Myocyte (in vitro differentiated cells): ENCODE results near the gene OR9G4. TPM values are rescaled to one million over a fixed set of nuclear protein-coding genes. Genes with fewer than 3 reads are reported as not detected.

Experiments
- microRNA-seq: library from miRNA; unstranded; fragments of <30 nt; microRNA quantifications from one replicate; pipeline ENCODE4, GENCODE V29; 2016
- total RNA-seq: library from RNA; depleted of rRNA; stranded (reverse); fragments of >200 nt; gene quantifications from 2 replicates; pipeline ENCODE4 v1.2.3, GENCODE V29; 2014

Gene OR9G4
- total RNA-seq, 1 donor from 2014 or later = not detected

Small RNAs within 50 kb of the gene (microRNA-seq; reads per million reads assigned to microRNA genes)
- not detected for gene MIR6128

Other genes starting within 250 kb of the OR9G4 start
- not detected in 2 replicates for gene OR5M11, start 205.4 kb downstream of the OR9G4 start, total RNA-seq
- gene OR5M10, start 171.0 kb downstream of the OR9G4 start, total RNA-seq = not detected in 2 replicates
- gene OR5M1, start 133.8 kb downstream of the OR9G4 start, total RNA-seq = not detected in 2 replicates
- not detected in 2 replicates for gene OR5AP2, start 106.3 kb downstream of the OR9G4 start, total RNA-seq
- not detected in 2 replicates for gene OR5AR1, start 85.0 kb downstream of the OR9G4 start, total RNA-seq
- gene OR9G1, start 49.6 kb downstream of the OR9G4 start, total RNA-seq = not detected in 2 replicates
- not detected in 2 replicates for gene OR5AK2, start 240.2 kb upstream of the OR9G4 start, total RNA-seq